GM23338 (cell line): ENCODE measurements around the gene LOXL1. TPM values are rescaled to one million over a fixed set of nuclear protein-coding genes. Genes with fewer than 3 reads are reported as not detected.

Experiments
- ATAC-seq: fragments of 200-7000 bp; cut with Tn5 transposase; 3 replicates; pipeline ENCODE4 v1.9.1; 2020
- DNase-seq: peaks from one replicate; pipeline ENCODE4 v3.0.0-alpha.2; 2015; ENCODE audit warnings: low spot score
- H2AFZ ChIP-seq: fragments of 200-600 bp; sonication (generic); 2 replicates; pipeline ENCODE4 v1.8.0; 2016; ENCODE audit warnings: antibody characterized with exemption, mild to moderate bottlenecking, moderate library complexity
- H3F3A ChIP-seq: fragments of 200-600 bp; sonication (generic); replicated peaks from 2 replicates; pipeline ENCODE4 v1.8.0; 2017; ENCODE audit warnings: antibody characterized with exemption, mixed run types, low read depth
- H3K27ac ChIP-seq: fragments of 200-600 bp; sonication (generic); 2 replicates; pipeline ENCODE4 v1.6.1; 2016; ENCODE audit warnings: low read depth
- H3K27me3 ChIP-seq: fragments of 200-600 bp; sonication (generic); 2 replicates; pipeline ENCODE4 v1.8.0; 2016; ENCODE audit warnings: mild to moderate bottlenecking, mixed run types, moderate library complexity; ENCODE audit not compliant: insufficient read depth
- H3K36me3 ChIP-seq: fragments of 200-600 bp; sonication (generic); 2 replicates; pipeline ENCODE4 v1.8.0; 2016; ENCODE audit warnings: mild to moderate bottlenecking; ENCODE audit not compliant: insufficient read depth
- H3K4me1 ChIP-seq: fragments of 200-600 bp; sonication (generic); 2 replicates; pipeline ENCODE4 v1.8.0; 2016; ENCODE audit warnings: mild to moderate bottlenecking, moderate library complexity; ENCODE audit not compliant: insufficient read depth
- H3K4me2 ChIP-seq: fragments of 200-600 bp; sonication (generic); 2 replicates; pipeline ENCODE4 v1.7.1; 2017; ENCODE audit warnings: mixed run types
- H3K4me3 ChIP-seq: fragments of 200-600 bp; sonication (generic); 2 replicates; pipeline ENCODE4 v1.6.1; 2016; ENCODE audit warnings: mixed run types
- H3K79me2 ChIP-seq: fragments of 200-600 bp; sonication (generic); replicated peaks from 2 replicates; pipeline ENCODE4 v1.8.0; 2017; ENCODE audit warnings: mild to moderate bottlenecking; ENCODE audit not compliant: insufficient read depth
- H3K9me2 ChIP-seq: fragments of 200-600 bp; sonication (generic); 2 replicates; pipeline ENCODE4 v1.8.0; 2017; ENCODE audit not compliant: insufficient read depth
- H4K20me1 ChIP-seq: fragments of 200-600 bp; sonication (generic); replicated peaks from 2 replicates; pipeline ENCODE4 v1.8.0; 2017; ENCODE audit warnings: mild to moderate bottlenecking; ENCODE audit not compliant: insufficient read depth
- H3K27ac Mint-ChIP-seq: 2 replicates; pipeline ENCODE4 v1.8.0; 2020; ENCODE audit warnings: inconsistent platforms, mild to moderate bottlenecking, moderate library complexity, mixed read lengths
- H3K27me3 Mint-ChIP-seq: 3 replicates; pipeline ENCODE4 v1.8.0; 2022; ENCODE audit warnings: low read depth, mild to moderate bottlenecking, moderate library complexity, mixed read lengths, inconsistent platforms; ENCODE audit not compliant: insufficient read depth, poor library complexity
- H3K36me3 Mint-ChIP-seq: 3 replicates; pipeline ENCODE4 v1.8.0; 2021; ENCODE audit warnings: low read depth, mild to moderate bottlenecking, inconsistent platforms, moderate library complexity, mixed read lengths
- H3K4me1 Mint-ChIP-seq: 3 replicates; pipeline ENCODE4 v1.8.0; 2020; ENCODE audit warnings: mild to moderate bottlenecking, inconsistent platforms, mixed read lengths
- H3K4me3 Mint-ChIP-seq: 3 replicates; pipeline ENCODE4 v1.8.0; 2021; ENCODE audit warnings: moderate library complexity, mild to moderate bottlenecking, inconsistent platforms, mixed read lengths
- H3K9me3 Mint-ChIP-seq: 3 replicates; pipeline ENCODE4 v1.8.0; 2020; ENCODE audit warnings: moderate library complexity, mild to moderate bottlenecking, inconsistent platforms, mixed read lengths
- CREB1 ChIP-seq: fragments of 250-450 bp; sonication (Bioruptor Pico); IDR thresholded peaks from 2 replicates; pipeline ENCODE4 v1.5.0; 2020; ENCODE audit warnings: low read depth, mild to moderate bottlenecking, moderate library complexity
- CTCF ChIP-seq, 2 experiments: fragments of 200-600 bp in 1 of 2; sonication (generic) in 1 of 2; conservative IDR thresholded peaks; 2 replicates each; pipeline versions ENCODE4 v1.5.1 to v1.6.1; 2016 to 2017; ENCODE audit warnings: antibody characterized with exemption in 2 of 2, low read depth in 2 of 2, mild to moderate bottlenecking in 2 of 2, moderate library complexity in 1 of 2
- EZH2 ChIP-seq: fragments of 200-600 bp; sonication (generic); IDR thresholded peaks from one replicate; pipeline ENCODE4 v1.8.0; 2017; ENCODE audit warnings: antibody characterized with exemption, mild to moderate bottlenecking, low read depth; ENCODE audit not compliant: unreplicated experiment
- EZH2phosphoT487 ChIP-seq: fragments of 200-600 bp; sonication (generic); IDR thresholded peaks from one replicate; pipeline ENCODE4 v1.8.1; 2018; ENCODE audit warnings: antibody characterized with exemption; ENCODE audit not compliant: unreplicated experiment
- JUNB ChIP-seq: IDR thresholded peaks from one replicate; pipeline ENCODE4 v1.6.1; 2016; ENCODE audit warnings: antibody characterized with exemption; ENCODE audit not compliant: unreplicated experiment
- NANOG ChIP-seq: IDR thresholded peaks from 2 replicates; pipeline ENCODE4 v1.6.1; 2016; ENCODE audit warnings: antibody characterized with exemption, borderline replicate concordance
- POLR2AphosphoS5 ChIP-seq: IDR thresholded peaks from 2 replicates; pipeline ENCODE4 v1.6.1; 2016; ENCODE audit warnings: antibody characterized with exemption, low read depth
- REST ChIP-seq: IDR thresholded peaks from one replicate; pipeline ENCODE4 v1.6.1; 2018; ENCODE audit warnings: antibody characterized with exemption; ENCODE audit not compliant: unreplicated experiment
- STAT1 ChIP-seq: IDR thresholded peaks from one replicate; pipeline ENCODE4 v1.6.1; 2016; ENCODE audit warnings: antibody characterized with exemption; ENCODE audit not compliant: unreplicated experiment
- ZNF114 ChIP-seq: fragments of 250-450 bp; sonication (Bioruptor Pico); IDR thresholded peaks from 2 replicates; pipeline ENCODE4 v1.5.0; 2020; ENCODE audit warnings: mild to moderate bottlenecking, moderate library complexity
- ZNF331 ChIP-seq: fragments of 250-450 bp; sonication (Bioruptor Pico); IDR thresholded peaks from 2 replicates; pipeline ENCODE4 v1.5.0; 2020; ENCODE audit warnings: low read depth, mild to moderate bottlenecking, moderate library complexity
- ZNF462 ChIP-seq: fragments of 250-450 bp; sonication (Bioruptor Pico); IDR thresholded peaks from 2 replicates; pipeline ENCODE4 v1.5.0; 2020; ENCODE audit warnings: mild to moderate bottlenecking, moderate library complexity
- polyA plus RNA-seq: library from polyadenylated mRNA; unstranded; fragments of >200 nt; fragmentation: Nextera tagmentation; extraction: Ambion mirVana; gene quantifications from 2 replicates; pipeline ENCODE4 v1.2.1, GENCODE V29; 2016
- total RNA-seq: library from RNA; depleted of rRNA; stranded (reverse); fragments of >200 nt; shearing (Covaris generic); gene quantifications from 2 replicates; pipeline ENCODE4 v1.2.3, GENCODE V29; 2014
- TF ChIP-seq, protein P1 (sequence below): IDR thresholded peaks from 2 replicates; pipeline ENCODE4 v1.6.1; 2016; ENCODE audit warnings: antibody characterized with exemption

LOXL1 gene
- total and polyA plus RNA-seq, 2 experiments from 2014 or later = 6.9 to 10.8 TPM

- H3K27ac Mint-ChIP-seq = no peak overlapping the region
- Histone ChIP-seq H3K79me2 (no peaks in the 10 kb centered on the region), H3K4me1 (no peaks in the 10 kb centered on the region), H4K20me1 (no peaks in the 10 kb centered on the region), H2AFZ (no peak overlapping the region), H3K27ac (no peak overlapping the region), H3F3A (no peaks in the 10 kb centered on the region), H3K4me2 (no peak overlapping the region), H3K36me3 (no peaks in the 10 kb centered on the region), H3K9me2 (no peaks in the 10 kb centered on the region), H3K4me3 (no peak overlapping the region), H3K27me3 (no peaks in the 10 kb centered on the region)
- ATAC-seq (no peak), DNase-seq (no peak)
- H3K9me3 Mint-ChIP-seq = no peaks in the 10 kb centered on the region
- H3K4me1 Mint-ChIP-seq = peaks cover 2% of the 10 kb centered on the region; the same call in 2 of the 3 replicates
- H3K4me3 Mint-ChIP-seq = no peak overlapping the region
- no peaks in the 10 kb centered on the region for H3K36me3 Mint-ChIP-seq
- no peak for TF ChIP-seq CTCF (conservative IDR thresholded peaks at IDR 0.05; ENCODE audit: low read depth in 2 of 2)
- no peak for TF ChIP-seq STAT1
- TF ChIP-seq, protein P1, sequence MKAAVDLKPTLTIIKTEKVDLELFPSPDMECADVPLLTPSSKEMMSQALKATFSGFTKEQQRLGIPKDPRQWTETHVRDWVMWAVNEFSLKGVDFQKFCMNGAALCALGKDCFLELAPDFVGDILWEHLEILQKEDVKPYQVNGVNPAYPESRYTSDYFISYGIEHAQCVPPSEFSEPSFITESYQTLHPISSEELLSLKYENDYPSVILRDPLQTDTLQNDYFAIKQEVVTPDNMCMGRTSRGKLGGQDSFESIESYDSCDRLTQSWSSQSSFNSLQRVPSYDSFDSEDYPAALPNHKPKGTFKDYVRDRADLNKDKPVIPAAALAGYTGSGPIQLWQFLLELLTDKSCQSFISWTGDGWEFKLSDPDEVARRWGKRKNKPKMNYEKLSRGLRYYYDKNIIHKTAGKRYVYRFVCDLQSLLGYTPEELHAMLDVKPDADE = no peak
- no peak for TF ChIP-seq NANOG
- no peak for TF ChIP-seq ZNF462 (CRISPR knock-in tag)
- no peak for TF ChIP-seq ZNF114 (CRISPR knock-in tag)
- no peak for TF ChIP-seq JUNB
- TF ChIP-seq REST = no peak
- no peak for TF ChIP-seq CREB1
- no peak for TF ChIP-seq EZH2phosphoT487
- no peak for TF ChIP-seq POLR2AphosphoS5
- TF ChIP-seq ZNF331 (CRISPR knock-in tag) = no peak
- TF ChIP-seq EZH2 = no peak
- H3K27me3 Mint-ChIP-seq = peaks cover 5% of the 10 kb centered on the region
These were observed 33.5 kb downstream of the LOXL1 start for GRCh38 chr15:73959801-73960200.
